ENCODE measurements around the gene AP5Z1.

GRCh38 chr7:4806983-4807597 lies 31.7 kb downstream of the AP5Z1 start:
- TF ChIP-seq CTCF (IDR thresholded peaks at IDR 0.05; ENCODE audit: borderline replicate concordance, extremely low read depth, low read length, poor library complexity, severe bottlenecking) (no peak), EZH2 (IDR thresholded peaks at IDR 0.05; ENCODE audit: borderline replicate concordance, low read depth, low read length, severe bottlenecking) (no peak)

All from DND-41 (cell line).